Panc1 (cell line): Measurements from ENCODE around the gene BACH2.

Experiments
- CTCF ChIP-seq: fragments of 450-650 bp; IDR thresholded peaks from 2 replicates; pipeline ENCODE4 v1.5.1; 2017; ENCODE audit warnings: mild to moderate bottlenecking
- POLR2AphosphoS5 ChIP-seq: IDR thresholded peaks from 2 replicates; pipeline ENCODE4 v1.6.1; 2012; ENCODE audit warnings: mild to moderate bottlenecking, low read depth, low read length, moderate library complexity
- REST ChIP-seq, 2 experiments: IDR thresholded peaks; 2 replicates each; pipeline ENCODE4 v1.6.1; 2011 to 2012; ENCODE audit warnings: low read depth in 2 of 2, control low read depth in 1 of 2, low read length in 1 of 2, mild to moderate bottlenecking in 1 of 2, moderate library complexity in 1 of 2; ENCODE audit not compliant: insufficient read depth in 1 of 2
- SIN3A ChIP-seq: IDR thresholded peaks from 2 replicates; pipeline ENCODE4 v1.6.1; 2012; ENCODE audit warnings: low read depth, mild to moderate bottlenecking, low read length, moderate library complexity, borderline replicate concordance; ENCODE audit not compliant: insufficient read depth

GRCh38 chr6:90028066-90028778 lies 268.4 kb downstream of the BACH2 start:
- TF ChIP-seq CTCF (no peak), POLR2AphosphoS5 (no peak), REST (IDR thresholded peaks at IDR 0.05; ENCODE audit: insufficient read depth in 1 of 2, low read depth in 2 of 2, low read length in 1 of 2) (no peak), SIN3A (no peak)
